OCI-LY7 (cell line): ENCODE data around the gene HLA-F.

ENCODE experiments used
- CTCF ChIP-seq: fragments of 200-600 bp; sonication (generic); conservative IDR thresholded peaks from 2 replicates; pipeline ENCODE4 v1.5.1; 2014; ENCODE audit warnings: mild to moderate bottlenecking, antibody characterized with exemption, low read length, moderate library complexity, mixed read lengths
- EZH2phosphoT487 ChIP-seq: fragments of 200-600 bp; sonication (generic); IDR thresholded peaks from 2 replicates; pipeline ENCODE4 v1.6.1; 2018; ENCODE audit warnings: low read depth, borderline replicate concordance, mild to moderate bottlenecking, mixed run types, antibody characterized with exemption, low read length, moderate library complexity, mixed read lengths

DNA sequence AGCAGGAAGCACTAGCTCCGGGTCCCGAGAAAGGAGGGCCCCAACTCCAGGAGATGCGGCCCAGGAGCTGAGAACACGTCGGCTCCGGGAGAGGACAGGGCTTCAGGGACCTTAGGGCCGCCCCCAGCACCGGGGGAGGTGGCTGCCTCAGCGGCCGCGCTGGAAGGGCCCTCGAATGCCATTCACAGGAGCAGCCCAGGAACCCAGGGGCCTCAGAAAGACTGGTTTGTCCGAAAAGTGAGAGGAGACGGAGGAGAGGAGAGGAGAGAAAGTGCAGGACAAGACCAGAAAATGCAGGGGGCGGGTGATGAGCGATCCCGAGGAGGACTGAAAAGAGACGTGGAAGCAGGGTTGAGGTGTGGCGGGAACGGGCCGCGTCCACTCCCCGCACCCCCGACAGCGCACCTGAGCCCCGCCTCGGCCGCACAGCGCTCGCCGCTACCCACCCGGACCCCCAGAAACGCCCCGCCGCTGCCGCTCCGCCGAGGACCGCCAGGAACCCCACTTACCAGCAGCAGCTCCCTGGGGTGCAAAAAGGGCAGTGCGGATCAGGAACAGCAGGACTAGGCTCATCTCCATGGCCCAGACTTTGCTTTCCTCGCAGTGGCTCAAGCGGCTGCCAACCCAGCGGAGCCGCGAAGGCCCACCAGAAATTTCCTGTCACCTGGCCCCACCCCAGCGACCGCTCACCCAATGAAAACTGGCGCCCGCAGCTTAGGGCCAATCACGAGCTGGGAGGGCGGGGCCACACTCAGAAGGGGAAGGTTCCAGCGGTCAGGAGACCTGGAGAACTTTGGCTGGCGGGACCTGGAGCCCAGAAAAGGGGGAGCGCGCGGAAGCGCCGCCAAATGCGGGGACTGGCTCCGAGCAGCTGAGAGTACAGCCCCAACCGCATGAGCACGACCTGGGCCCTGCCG is 25.4 kb downstream of the HLA-F start:
- TF ChIP-seq EZH2phosphoT487 (no peak), CTCF (no peak)
